GM20000 (cell line): ENCODE measurements around the gene CDH10.

Experiments
- DNase-seq: peaks from one replicate; pipeline ENCODE4 v3.0.0; 2012; ENCODE audit warnings: low spot score
- TF ChIP-seq, protein P1 (sequence below): IDR thresholded peaks from 2 replicates; pipeline ENCODE4 v1.5.1; 2012; ENCODE audit warnings: mild to moderate bottlenecking, control low read depth; ENCODE audit errors: extremely low read depth, missing control alignments

CDH10 gene

DNA sequence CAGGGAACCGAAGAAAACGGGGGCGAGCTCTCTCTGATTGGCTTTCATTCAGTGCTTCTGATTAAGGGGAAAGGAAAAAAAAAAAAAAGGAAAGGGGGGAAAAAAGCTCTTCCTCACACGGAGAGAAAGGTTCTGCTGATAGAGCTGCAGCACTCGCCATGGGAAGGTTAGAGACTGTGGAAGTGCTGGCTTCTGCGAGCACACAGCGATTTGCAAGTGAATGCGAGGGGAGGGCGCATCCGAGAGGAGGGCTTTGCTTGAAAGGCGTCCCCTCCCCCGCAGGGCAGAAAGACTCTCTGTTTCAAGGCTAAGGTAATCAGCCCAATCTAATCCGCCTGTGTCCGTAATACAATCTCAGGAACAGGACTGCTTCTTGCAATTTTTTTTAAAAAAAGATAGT, at the start of gene CDH10:
TSS of gene CDH10 (minus strand) at position 218 of the 400 bp plus-strand sequence. CDS start 51,488 bp downstream, outside the sequence.
- TF ChIP-seq, protein P1, sequence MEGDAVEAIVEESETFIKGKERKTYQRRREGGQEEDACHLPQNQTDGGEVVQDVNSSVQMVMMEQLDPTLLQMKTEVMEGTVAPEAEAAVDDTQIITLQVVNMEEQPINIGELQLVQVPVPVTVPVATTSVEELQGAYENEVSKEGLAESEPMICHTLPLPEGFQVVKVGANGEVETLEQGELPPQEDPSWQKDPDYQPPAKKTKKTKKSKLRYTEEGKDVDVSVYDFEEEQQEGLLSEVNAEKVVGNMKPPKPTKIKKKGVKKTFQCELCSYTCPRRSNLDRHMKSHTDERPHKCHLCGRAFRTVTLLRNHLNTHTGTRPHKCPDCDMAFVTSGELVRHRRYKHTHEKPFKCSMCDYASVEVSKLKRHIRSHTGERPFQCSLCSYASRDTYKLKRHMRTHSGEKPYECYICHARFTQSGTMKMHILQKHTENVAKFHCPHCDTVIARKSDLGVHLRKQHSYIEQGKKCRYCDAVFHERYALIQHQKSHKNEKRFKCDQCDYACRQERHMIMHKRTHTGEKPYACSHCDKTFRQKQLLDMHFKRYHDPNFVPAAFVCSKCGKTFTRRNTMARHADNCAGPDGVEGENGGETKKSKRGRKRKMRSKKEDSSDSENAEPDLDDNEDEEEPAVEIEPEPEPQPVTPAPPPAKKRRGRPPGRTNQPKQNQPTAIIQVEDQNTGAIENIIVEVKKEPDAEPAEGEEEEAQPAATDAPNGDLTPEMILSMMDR, result no peak
- no peak for DNase-seq

DNA sequence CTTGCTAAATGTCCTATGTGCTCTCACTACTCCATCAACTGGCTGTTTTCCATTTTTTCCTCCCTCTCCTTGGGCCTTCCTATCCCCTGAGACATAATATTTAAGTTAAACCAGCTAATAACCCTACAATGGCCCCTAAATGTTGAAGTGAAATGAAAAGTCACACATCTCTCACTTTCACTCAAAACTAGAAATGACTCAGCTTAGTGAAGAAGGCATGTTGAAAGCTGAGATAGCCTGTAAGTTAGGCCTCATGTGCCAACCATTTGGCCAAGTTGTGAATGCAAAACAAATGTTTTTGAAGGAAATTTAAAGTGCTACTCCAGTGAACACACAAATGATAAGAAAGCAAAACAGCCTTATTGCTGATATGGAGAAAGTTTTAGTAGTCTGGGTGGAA, 48.8 kb upstream of the CDH10 start:
- DNase-seq, result no peak
- TF ChIP-seq, protein P1, result no peak

GRCh38 chr5:24691074-24691473, 46.3 kb upstream of the CDH10 start:
- no peak for DNase-seq
- TF ChIP-seq, protein P1, result no peak

- no peak for DNase-seq
- TF ChIP-seq, protein P1, result no peak
Observed at GRCh38 chr5:24681106-24681505, 36.3 kb upstream of the CDH10 start.

GRCh38 chr5:24668050-24668449, 23.3 kb upstream of the CDH10 start:
- no peak for DNase-seq
- TF ChIP-seq, protein P1, result no peak

DNA sequence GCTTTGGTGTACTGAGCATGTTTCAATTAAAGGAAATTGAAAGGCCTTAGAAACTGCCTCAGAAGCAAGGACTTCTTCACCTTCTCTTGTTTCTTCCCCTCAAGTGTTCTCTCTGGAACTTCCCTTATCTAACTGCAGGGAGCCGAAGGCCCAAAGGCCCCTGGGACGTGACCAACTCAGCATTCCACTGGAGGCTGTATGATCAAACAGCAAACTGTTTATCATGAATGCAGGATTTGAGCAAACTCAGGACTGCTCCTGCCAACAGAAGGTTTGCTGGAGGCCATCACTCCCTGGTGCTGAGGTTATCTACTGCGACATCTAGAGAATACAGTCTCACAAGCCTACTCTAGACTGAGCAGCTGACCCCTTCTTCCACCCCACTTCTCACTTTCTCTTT, 4.8 kb upstream of the CDH10 start:
- TF ChIP-seq, protein P1, result no peak
- DNase-seq, result no peak

- no peak for DNase-seq
- TF ChIP-seq, protein P1, result no peak
Observed at GRCh38 chr5:24646915-24647314, 2.1 kb upstream of the CDH10 start.
